Measurements from ENCODE around the gene SNAPIN. TPM values are rescaled to one million over a fixed set of nuclear protein-coding genes. Genes with fewer than 3 reads are reported as not detected.
A peak's percentile ranks its signal among the peaks of the same experiment; 100 is the strongest.
"Not testable (repeated sequence)": the region's sequence is repeated elsewhere in the genome, so short reads cannot be mapped to it uniquely, and the experiment has no call there.

SNAPIN gene
- total RNA-seq, 1 experiment from 2014 or later: 78.5 TPM

DNA sequence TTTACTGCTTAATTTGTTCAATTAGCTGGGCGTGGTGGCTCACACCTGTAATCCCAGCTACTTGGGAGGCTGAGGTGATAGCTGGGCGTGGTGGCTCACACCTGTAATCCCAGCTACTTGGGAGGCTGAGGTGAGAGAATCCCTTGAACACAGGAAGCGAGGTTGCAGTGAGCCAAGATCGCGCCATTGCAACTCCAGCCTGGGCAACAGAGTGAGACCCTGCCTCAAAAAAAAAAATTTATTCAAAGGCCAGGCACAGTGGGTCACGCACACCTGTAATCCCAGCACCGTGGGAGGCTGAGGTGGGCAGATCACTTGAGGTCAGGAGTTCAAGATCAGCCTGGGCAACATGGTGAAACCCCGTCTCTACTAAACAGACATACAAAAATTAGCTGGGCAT is 10.2 kb downstream of the SNAPIN start:
- in situ Hi-C loops (cut with HindIII; ENCODE audit: low pct_unique_long_range_greater_than_20kb, low sequenced_read_pairs); DNase-seq (ENCODE audit: low read depth): not testable (repeated sequence)

DNA sequence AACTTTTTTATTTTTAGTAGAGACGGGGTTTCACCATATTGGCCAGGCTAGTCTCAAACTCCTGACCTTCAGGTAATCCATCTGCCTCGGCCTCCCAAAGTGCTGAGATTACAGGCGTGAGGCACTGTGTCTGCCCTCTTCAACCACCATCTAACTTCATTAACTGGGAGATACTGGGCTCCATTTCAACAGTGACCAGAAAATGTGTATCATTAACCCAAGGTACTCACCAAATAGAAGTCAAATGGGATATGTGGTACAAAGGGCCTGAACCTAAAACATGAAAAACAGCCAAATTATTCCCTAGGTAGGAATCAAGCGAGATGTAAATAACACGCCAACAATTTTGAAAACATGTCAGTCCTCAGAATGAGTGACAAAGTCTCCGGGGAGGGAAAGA is 11.1 kb downstream of the SNAPIN start:
- in situ Hi-C loops (cut with HindIII; ENCODE audit: low pct_unique_long_range_greater_than_20kb, low sequenced_read_pairs): no loop called here
- no peak for DNase-seq (ENCODE audit: low read depth)

DNA sequence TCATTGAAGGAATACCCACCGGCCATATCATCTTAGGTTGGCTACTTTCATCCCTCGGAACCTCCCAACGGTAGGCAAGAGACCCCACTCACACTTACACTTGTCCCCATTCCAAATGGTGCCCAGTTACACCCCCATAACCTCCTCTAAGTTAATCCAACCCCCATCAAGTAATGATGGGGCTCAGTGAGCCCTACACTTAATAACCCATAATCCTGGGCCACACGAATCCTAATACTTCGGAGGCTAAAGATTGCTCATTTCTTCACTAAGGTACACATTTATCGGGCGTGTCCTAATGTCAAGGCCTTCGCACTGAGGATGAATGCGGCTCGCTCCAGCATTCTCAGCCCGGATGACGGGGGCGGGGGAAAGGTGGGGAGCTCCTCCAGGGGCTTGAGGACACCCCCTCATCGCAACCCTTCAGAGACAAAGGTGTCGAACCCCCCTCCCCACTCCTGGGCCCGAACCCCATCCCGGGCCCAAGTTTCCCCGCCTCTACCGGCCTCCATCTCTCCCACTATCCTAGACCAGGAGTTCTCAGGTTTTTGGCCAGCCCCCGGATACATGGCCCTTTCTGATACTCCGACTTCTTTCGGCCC is 11.9 kb downstream of the SNAPIN start:
- DNase-seq (ENCODE audit: low read depth): no peak
- in situ Hi-C loops (cut with HindIII; ENCODE audit: low pct_unique_long_range_greater_than_20kb, low sequenced_read_pairs): no loop called here

DNA sequence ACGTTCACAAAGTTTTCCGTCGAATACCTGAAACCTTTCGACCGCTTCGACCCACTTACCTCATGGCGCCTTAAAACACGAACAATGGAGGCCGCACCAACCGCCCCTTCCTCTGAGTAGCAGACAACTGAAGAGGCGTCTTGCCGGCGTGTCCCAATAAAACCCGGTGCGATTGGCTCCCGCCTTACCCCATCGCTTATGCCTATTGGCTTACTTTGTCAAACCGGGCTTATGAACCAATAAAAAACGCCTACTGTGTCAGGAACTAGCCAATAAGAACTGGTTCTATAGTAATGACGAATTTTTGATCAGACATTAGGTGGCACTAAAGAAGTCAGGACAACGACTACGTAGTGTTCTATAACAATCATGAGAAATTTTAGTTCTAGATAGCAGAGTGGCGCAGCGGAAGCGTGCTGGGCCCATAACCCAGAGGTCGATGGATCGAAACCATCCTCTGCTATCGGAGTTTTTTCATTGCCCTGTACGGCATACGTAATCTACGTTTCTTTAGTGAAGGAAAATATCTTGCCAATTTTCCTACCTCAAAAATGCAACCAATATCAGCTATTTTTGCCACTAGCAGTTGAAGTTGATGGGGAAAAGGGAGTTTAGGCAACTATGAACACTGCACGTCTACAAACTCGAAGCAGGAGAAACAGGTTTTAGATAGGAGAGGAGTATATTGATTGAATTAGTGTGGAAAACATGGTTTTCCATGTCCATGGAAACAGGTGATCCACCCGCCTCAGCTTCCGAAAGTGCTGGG is 12.5 kb downstream of the SNAPIN start, which contains the start of gene ILF2:
Gene ILF2, minus strand, starts transcription at position 135 of the 769 bp plus-strand sequence. Its CDS starts 71 bp downstream, at position 64.
- DNase-seq (ENCODE audit: low read depth): peak; percentile 99
- in situ Hi-C loops (cut with HindIII; ENCODE audit: low pct_unique_long_range_greater_than_20kb, low sequenced_read_pairs): no loop called here

DNA sequence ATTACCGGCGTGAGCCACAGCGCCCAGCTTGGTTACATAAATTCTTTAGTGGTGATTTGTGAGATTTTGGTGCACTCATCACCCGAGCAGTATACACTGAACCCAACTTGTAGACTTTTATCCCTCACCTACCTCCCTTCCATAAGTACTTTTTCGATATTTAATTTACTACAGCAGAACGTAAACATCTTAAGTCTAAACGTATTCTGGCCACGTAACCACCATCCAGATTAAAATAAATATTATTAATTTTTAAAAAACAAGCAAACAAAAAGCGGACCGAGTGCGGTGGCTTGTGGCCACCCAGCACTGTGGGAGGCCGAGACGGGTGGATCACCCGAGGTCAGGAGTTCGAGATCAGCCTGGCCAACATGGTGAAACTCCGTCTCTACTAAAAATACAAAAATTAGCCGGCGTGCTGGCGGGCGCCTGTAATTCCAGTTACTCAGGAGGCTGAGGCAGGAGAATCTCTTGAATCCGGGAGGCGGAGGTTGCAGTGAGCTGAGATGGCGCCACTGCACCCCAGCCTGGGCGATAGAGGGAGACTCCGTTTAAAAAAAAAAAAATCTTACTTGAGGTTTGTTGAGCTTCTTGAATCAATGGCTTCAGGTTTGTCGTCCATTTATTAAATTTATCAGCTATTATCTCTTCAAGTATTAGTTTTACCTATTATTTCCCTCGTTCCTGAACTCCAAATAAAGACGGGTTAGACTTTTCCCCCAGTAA is 13.3 kb downstream of the SNAPIN start:
- peak; percentile 52 for DNase-seq (ENCODE audit: low read depth)
- in situ Hi-C loops (cut with HindIII; ENCODE audit: low pct_unique_long_range_greater_than_20kb, low sequenced_read_pairs): not testable (repeated sequence)

DNA sequence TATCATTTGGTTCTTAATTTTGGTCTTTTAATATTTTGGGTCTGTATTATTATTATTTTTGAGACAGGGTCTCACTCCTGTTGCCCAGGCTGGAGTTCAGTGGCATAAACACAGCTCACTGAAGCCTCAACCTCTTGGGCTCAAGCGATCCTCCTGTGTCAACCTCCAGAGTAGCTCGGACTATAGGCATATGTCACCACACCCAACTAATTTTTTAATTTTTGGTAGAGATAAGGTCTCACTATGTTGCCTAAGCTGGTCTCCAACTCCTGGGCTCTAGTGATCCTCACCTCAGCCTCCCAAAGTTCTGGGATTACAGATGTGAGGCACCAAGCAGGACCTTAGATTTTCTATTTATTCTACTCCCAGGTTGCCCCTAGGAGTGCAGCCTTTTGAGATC is 15.0 kb downstream of the SNAPIN start:
- in situ Hi-C loops (cut with HindIII; ENCODE audit: low pct_unique_long_range_greater_than_20kb, low sequenced_read_pairs): no loop called here

DNA sequence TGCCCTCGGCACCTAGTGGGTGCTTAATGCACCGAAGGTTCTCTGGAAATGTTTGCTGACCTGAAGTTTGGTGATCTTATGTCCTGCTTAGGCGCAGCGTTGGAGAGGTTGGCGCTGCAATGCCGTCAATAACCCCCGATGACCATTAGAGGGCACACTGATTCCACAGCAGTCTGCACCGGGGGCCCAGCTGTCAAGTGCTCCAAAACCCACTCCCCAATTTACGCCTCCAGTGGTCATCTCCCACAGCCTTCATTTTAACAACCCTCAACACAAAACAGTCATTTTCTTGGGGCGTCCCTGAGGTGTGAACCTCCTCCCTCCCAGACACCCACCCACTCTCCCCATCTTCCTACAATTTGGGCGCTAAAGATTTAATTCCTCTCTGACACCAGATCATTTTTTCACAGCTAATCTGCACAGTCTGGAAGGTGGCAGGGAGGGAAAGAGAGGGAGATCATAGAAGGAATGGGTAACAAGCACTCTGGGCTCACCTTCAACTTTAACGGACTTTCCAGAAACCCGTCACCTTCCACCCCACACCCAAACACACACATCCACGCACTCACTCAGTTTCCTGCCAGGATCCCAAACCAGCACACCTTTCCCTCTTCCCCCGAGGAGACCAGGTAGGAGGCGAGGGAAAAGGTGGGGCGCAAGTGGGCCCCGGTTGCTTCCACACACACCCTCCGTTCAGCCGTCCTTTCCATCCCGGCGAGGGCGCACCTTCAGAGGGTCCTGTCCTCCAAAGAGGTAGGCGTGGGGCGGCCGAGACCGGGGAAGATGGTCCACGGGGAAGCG is 19.4 kb downstream of the SNAPIN start:
- in situ Hi-C loops (cut with HindIII; ENCODE audit: low pct_unique_long_range_greater_than_20kb, low sequenced_read_pairs): no loop called here
- DNase-seq (ENCODE audit: low read depth): no peak

More for the DNA sequence above, 15.0 kb downstream of the SNAPIN start:
- no peak for DNase-seq (ENCODE audit: low read depth)

DNA sequence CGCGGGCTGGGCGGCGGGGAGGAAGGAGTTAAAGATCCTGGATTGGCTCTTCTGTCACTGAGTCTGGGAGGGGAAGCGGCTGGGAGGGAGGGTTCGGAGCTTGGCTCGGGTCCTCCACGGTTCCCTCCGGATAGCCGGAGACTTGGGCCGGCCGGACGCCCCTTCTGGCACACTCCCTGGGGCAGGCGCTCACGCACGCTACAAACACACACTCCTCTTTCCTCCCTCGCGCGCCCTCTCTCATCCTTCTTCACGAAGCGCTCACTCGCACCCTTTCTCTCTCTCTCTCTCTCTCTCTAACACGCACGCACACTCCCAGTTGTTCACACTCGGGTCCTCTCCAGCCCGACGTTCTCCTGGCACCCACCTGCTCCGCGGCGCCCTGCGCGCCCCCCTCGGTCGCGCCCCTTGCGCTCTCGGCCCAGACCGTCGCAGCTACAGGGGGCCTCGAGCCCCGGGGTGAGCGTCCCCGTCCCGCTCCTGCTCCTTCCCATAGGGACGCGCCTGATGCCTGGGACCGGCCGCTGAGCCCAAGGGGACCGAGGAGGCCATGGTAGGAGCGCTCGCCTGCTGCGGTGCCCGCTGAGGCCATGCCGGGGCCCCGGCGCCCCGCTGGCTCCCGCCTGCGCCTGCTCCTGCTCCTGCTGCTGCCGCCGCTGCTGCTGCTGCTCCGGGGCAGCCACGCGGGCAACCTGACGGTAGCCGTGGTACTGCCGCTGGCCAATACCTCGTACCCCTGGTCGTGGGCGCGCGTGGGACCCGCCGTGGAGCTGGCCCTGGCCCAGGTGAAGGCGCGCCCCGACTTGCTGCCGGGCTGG is 20.2 kb downstream of the SNAPIN start, which contains the start of gene NPR1:
Gene NPR1, plus strand, starts transcription at position 170 of the 818 bp plus-strand sequence. Its CDS starts 421 bp downstream, at position 591.
- in situ Hi-C loops (cut with HindIII; ENCODE audit: low pct_unique_long_range_greater_than_20kb, low sequenced_read_pairs): no loop called here
- DNase-seq (ENCODE audit: low read depth): no peak

DNA sequence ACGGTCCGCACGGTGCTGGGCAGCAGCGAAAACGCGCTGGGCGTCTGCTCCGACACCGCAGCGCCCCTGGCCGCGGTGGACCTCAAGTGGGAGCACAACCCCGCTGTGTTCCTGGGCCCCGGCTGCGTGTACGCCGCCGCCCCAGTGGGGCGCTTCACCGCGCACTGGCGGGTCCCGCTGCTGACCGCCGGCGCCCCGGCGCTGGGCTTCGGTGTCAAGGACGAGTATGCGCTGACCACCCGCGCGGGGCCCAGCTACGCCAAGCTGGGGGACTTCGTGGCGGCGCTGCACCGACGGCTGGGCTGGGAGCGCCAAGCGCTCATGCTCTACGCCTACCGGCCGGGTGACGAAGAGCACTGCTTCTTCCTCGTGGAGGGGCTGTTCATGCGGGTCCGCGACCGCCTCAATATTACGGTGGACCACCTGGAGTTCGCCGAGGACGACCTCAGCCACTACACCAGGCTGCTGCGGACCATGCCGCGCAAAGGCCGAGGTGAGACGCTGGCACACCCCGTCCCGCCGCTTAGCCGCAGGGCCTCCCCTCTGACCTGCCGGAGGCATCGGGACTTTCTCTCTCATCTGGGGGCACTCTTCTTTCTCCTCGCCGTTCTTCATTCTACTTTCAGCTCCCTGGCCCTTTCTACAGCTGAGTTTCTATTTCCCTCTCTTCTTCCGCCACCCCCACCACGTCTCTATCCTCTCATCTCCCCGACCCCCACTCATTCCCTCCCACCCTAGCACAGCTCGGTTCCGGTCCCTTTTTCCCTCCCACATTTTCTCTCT is 21.0 kb downstream of the SNAPIN start:
- in situ Hi-C loops (cut with HindIII; ENCODE audit: low pct_unique_long_range_greater_than_20kb, low sequenced_read_pairs): no loop called here
- DNase-seq (ENCODE audit: low read depth): no peak

DNA sequence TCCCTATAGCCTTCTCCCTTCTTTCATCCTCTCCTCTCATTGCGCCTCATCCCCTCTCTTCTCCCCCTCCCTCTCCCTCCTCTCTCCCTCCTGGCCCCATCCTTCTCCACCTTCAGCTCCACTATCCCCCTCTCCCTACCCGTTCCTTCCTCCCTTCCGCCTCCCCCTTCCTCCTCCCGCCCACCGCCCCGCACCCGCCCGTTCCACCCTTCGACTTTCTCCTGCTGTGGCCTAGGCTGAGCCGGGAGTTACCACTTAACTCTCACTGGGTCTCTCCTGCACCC is 21.6 kb downstream of the SNAPIN start:
- in situ Hi-C loops (cut with HindIII; ENCODE audit: low pct_unique_long_range_greater_than_20kb, low sequenced_read_pairs): no loop called here

DNA sequence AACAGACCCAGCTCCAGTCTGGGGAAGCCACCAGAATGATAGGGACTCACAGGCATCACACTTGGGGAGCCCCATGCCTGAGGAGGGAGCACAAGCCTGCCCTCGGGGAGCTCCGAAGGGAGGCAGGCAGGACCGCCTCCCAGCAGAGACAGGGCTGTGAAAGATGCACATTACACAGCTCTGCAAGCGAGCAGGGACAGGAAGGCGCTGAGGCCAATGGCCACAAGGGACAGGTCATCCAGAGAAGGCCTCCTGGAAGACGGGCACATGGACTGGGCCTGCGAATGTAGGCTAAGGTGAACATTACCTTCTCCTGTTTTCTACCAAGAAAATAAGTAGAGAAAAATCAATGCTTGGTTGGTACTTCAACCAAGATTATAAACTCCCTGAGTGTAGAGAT is 24.2 kb downstream of the SNAPIN start:
- in situ Hi-C loops (cut with HindIII; ENCODE audit: low pct_unique_long_range_greater_than_20kb, low sequenced_read_pairs): no loop called here
- DNase-seq (ENCODE audit: low read depth): no peak

More for the DNA sequence above, 21.6 kb downstream of the SNAPIN start:
- no peak for DNase-seq (ENCODE audit: low read depth)

DNA sequence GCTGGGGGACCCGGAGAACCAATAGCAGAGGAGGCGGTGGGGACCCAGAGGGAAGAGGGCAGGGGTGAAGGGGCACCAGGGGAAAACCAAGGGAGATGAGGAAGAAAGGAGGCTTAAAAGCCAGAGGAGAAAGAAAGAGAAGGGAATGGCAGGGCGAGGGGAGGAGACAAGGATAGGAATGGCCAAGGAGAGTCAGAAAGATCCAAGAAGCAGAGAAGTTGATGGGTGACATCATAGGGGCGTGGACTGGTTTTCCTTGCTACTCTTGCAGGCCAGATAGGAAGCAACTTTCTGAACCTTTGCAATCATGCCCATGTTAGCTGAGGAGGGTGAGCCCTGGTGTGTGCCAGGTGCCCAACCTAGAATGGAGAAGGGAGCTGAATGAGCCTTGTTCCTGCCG is 25.4 kb downstream of the SNAPIN start:
- in situ Hi-C loops (cut with HindIII; ENCODE audit: low pct_unique_long_range_greater_than_20kb, low sequenced_read_pairs): no loop called here

DNA sequence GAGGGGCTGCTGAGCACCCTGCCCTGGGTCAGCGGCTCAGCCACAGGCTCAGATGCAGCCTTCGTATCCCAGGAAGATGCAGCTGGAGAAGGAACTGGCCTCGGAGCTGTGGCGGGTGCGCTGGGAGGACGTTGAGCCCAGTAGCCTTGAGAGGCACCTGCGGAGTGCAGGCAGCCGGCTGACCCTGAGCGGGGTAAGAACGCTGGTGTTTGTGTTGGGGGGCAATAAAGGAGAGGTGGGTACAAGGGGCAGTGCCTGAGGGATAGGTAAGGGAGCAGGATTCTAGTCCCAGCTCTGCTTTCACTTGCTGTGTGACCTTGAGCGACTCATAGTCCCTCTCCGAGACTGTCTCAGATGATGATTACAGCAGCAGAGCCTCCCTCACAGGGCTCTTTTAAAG is 26.4 kb downstream of the SNAPIN start:
- in situ Hi-C loops (cut with HindIII; ENCODE audit: low pct_unique_long_range_greater_than_20kb, low sequenced_read_pairs): no loop called here
- DNase-seq (ENCODE audit: low read depth): no peak

More for the DNA sequence above, 25.4 kb downstream of the SNAPIN start:
- DNase-seq (ENCODE audit: low read depth): peak; percentile 51

DNA sequence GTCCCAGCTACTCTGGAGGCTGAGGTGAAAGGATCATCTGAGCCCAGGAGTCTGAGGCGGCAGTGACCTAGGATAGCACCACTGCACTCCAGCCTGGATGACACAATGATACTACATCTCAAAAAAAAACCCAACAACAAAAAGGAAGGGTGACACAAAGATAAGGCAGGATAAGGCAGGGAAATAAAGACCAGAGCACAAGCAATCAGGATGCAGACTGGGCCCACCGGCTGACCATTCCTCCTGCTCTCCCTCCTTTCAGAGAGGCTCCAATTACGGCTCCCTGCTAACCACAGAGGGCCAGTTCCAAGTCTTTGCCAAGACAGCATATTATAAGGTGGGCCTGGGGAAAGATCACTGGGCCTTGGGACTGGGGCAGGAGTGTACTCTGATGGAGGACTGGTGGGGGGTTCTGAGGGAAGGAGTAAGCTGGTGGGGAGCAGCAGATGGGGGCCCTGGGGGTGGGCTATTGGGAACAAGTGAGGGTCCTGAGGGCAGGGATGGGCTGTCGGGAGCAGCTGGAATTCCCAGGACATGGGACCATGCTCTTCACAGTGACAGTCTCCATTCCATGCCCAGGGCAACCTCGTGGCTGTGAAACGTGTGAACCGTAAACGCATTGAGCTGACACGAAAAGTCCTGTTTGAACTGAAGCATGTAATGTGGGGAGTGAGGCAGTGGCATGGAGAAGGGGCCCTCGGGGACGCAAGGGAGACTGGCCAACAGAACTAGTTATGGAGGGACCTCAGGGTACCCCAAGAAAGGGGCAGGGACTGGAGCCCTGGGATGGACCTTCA is 27.2 kb downstream of the SNAPIN start:
- no peak for DNase-seq (ENCODE audit: low read depth)
- in situ Hi-C loops (cut with HindIII; ENCODE audit: low pct_unique_long_range_greater_than_20kb, low sequenced_read_pairs): no loop called here

DNA sequence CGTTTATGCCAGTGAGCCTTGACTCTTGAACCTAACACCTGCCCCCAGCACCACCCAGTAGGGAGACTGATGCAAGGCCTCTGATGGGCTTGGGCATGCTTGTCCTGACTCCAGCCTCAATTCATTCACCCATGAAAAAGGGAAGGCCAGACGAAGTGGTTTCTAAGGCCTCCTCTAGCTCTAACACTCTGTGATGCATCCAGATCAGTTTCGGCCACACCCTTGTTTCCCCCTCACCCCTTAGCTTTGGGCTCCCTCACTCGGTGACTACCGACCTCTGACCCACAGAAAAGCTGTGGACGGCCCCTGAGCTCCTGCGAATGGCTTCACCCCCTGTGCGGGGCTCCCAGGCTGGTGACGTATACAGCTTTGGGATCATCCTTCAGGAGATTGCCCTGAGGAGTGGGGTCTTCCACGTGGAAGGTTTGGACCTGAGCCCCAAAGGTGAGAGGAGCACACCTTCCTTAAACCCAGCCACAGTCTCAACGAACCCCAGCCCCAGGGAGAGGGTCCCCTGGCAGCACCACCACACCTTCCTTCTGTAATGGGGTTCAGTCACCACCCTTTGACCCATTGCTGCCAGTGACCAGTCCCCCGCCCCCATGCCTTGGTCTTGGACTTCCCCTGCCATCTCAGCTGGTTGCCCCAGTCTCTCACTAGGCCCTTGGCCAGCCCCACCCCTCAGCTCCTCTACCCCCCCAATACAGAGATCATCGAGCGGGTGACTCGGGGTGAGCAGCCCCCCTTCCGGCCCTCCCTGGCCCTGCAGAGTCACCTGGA is 29.0 kb downstream of the SNAPIN start:
- in situ Hi-C loops (cut with HindIII; ENCODE audit: low pct_unique_long_range_greater_than_20kb, low sequenced_read_pairs): no loop called here
- DNase-seq (ENCODE audit: low read depth): no peak

DNA sequence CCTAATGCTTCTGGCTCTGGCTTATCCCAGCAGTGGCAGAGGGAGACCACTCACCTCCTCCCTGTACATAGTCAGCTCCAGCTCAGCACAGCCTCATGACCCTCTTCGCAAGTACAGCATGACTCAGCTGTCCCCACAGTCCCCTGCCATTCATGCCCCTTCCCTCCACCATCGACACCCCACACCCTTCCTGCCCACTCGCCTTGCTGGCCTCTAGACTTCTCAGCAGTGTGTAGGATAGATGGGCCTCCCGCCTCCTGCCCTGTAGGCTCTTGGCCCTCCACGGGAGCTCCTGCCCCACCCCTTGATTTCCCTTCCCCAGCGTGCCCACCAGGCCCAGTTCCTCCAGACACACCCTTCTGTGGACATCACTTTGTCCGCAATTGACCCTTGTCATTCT is 29.8 kb downstream of the SNAPIN start:
- no peak for DNase-seq (ENCODE audit: low read depth)
- in situ Hi-C loops (cut with HindIII; ENCODE audit: low pct_unique_long_range_greater_than_20kb, low sequenced_read_pairs): no loop called here
